ENCODE measurements around the gene VSTM2B. TPM values are rescaled to one million over a fixed set of nuclear protein-coding genes. Genes with fewer than 3 reads are reported as not detected.

The VSTM2B gene
- total RNA-seq, 1 donor from 2014 or later, result not detected

GRCh38 chr19:29587059-29587458, 61.3 kb downstream of the VSTM2B start:
- intact Hi-C loops (cut with micrococcal nuclease), result loop anchor here (1.0 kb wide), 1 partner anchor 19 kb away; the partner anchor contains the start of gene POP4

GRCh38 chr19:29587518-29587986, 61.8 kb downstream of the VSTM2B start:
- intact Hi-C loops (cut with micrococcal nuclease), result loop anchor here (1.0 kb wide), 1 partner anchor 19 kb away; the partner anchor contains the start of gene POP4

GRCh38 chr19:29588095-29588494, 62.3 kb downstream of the VSTM2B start:
- intact Hi-C loops (cut with micrococcal nuclease), result no loop called here

- intact Hi-C loops (cut with micrococcal nuclease), result no loop called here
Observed at GRCh38 chr19:29590278-29590677, 64.5 kb downstream of the VSTM2B start.

GRCh38 chr19:29591670-29592069, 65.9 kb downstream of the VSTM2B start:
- intact Hi-C loops (cut with micrococcal nuclease), result no loop called here

GRCh38 chr19:29593869-29594268, 68.1 kb downstream of the VSTM2B start:
- intact Hi-C loops (cut with micrococcal nuclease), result no loop called here

GRCh38 chr19:29596080-29596727, 70.4 kb downstream of the VSTM2B start:
- intact Hi-C loops (cut with micrococcal nuclease), result no loop called here

GRCh38 chr19:29596885-29597525, 71.2 kb downstream of the VSTM2B start:
- intact Hi-C loops (cut with micrococcal nuclease), result no loop called here

- intact Hi-C loops (cut with micrococcal nuclease), result no loop called here
Observed at GRCh38 chr19:29598036-29598435, 72.2 kb downstream of the VSTM2B start.

GRCh38 chr19:29598496-29598895, 72.7 kb downstream of the VSTM2B start:
- intact Hi-C loops (cut with micrococcal nuclease), result no loop called here

GRCh38 chr19:29603308-29603707, 77.5 kb downstream of the VSTM2B start:
- intact Hi-C loops (cut with micrococcal nuclease), result loop anchor here (10.0 kb wide), 2 partner anchors 241 to 341 kb away; partner anchors contain the start of gene URI1

- intact Hi-C loops (cut with micrococcal nuclease), result loop anchor here (1.0 to 10.0 kb wide), 5 partner anchors 19 to 339 kb away; partner anchors contain the start of genes PLEKHF1 and URI1
Observed at GRCh38 chr19:29605653-29606419, 80.0 kb downstream of the VSTM2B start, which contains the start of gene POP4. Gene POP4 (plus strand): TSS chr19:29606283. CDS start chr19:29606319, 36 bp downstream.

GRCh38 chr19:29606420-29606747, 80.6 kb downstream of the VSTM2B start:
- intact Hi-C loops (cut with micrococcal nuclease), result loop anchor here (1.0 to 10.0 kb wide), 5 partner anchors 19 to 338 kb away; partner anchors contain the start of genes PLEKHF1 and URI1

- intact Hi-C loops (cut with micrococcal nuclease), result loop anchor here (1.0 to 10.0 kb wide), 5 partner anchors 62 to 335 kb away; partner anchors contain the start of gene URI1
Observed at GRCh38 chr19:29609636-29610035, 83.8 kb downstream of the VSTM2B start.

GRCh38 chr19:29610213-29610573, 84.4 kb downstream of the VSTM2B start:
- intact Hi-C loops (cut with micrococcal nuclease), result loop anchor here (1.0 kb wide), 3 partner anchors 61 to 106 kb away; no protein-coding TSS in a partner anchor

- intact Hi-C loops (cut with micrococcal nuclease), result loop anchor here (1.0 kb wide), 3 partner anchors 61 to 106 kb away; no protein-coding TSS in a partner anchor
Observed at GRCh38 chr19:29610574-29611271, 84.9 kb downstream of the VSTM2B start.

GRCh38 chr19:29612121-29612520, 86.3 kb downstream of the VSTM2B start:
- intact Hi-C loops (cut with micrococcal nuclease), result no loop called here

GRCh38 chr19:29612801-29613595, 87.2 kb downstream of the VSTM2B start:
- intact Hi-C loops (cut with micrococcal nuclease), result no loop called here

- intact Hi-C loops (cut with micrococcal nuclease), result no loop called here
Observed at GRCh38 chr19:29614046-29614445, 88.3 kb downstream of the VSTM2B start.
